H1 (cell line): ENCODE results near the gene TMPRSS9. TPM values are rescaled to one million over a fixed set of nuclear protein-coding genes. Genes with fewer than 3 reads are reported as not detected.

Source experiments
- CTCF ChIA-PET: fragments of 300-600 bp; sonication (Branson Sonifier 250); formaldehyde crosslinking; loops from one replicate; lab custom pipeline; 2021; ENCODE audit not compliant: partially characterized antibody; lab: Charles Lee
- POLR2A ChIA-PET: fragments of 300-600 bp; sonication (Branson Sonifier 250); formaldehyde crosslinking; loops from one replicate; lab custom pipeline; 2021; ENCODE audit warnings: inconsistent platforms; ENCODE audit not compliant: partially characterized antibody; lab: Charles Lee
- DNase-seq, 2 experiments: peaks; one replicate each; pipeline versions ENCODE4 v3.0.0 to v3.0.0-alpha.2; 2010 to 2022; ENCODE audit warnings: low spot score in 2 of 2, low read depth in 1 of 2, mixed read lengths in 1 of 2
- FAIRE-seq: peaks from 2 replicates; lab custom pipeline; 2011; peaks lifted over from hg19 to GRCh38; lab: Jason Lieb, UNC
- H2AFZ ChIP-seq: 2 replicates; pipeline ENCODE4 v1.8.1; 2012; ENCODE audit warnings: low read length, inconsistent platforms
- H2AK5ac ChIP-seq: 2 replicates; pipeline ENCODE4 v1.6.1; 2013; ENCODE audit warnings: low read depth, low read length
- H2BK120ac ChIP-seq: replicated peaks from 2 replicates; pipeline ENCODE3; 2013; ENCODE audit warnings: low read depth, low read length, inconsistent platforms
- H2BK12ac ChIP-seq: 2 replicates; pipeline ENCODE4 v1.6.1; 2013; ENCODE audit warnings: low read depth, low read length
- H2BK15ac ChIP-seq: 2 replicates; pipeline ENCODE4 v1.6.1; 2013; ENCODE audit warnings: low read length
- H2BK20ac ChIP-seq: 2 replicates; pipeline ENCODE4 v1.6.1; 2013; ENCODE audit warnings: low read length
- H2BK5ac ChIP-seq: 2 replicates; pipeline ENCODE4 v1.6.1; 2013; ENCODE audit warnings: low read depth, low read length
- H3K14ac ChIP-seq: 2 replicates; pipeline ENCODE4 v1.6.1; 2013; ENCODE audit warnings: inconsistent platforms; ENCODE audit not compliant: insufficient read length
- H3K18ac ChIP-seq: 2 replicates; pipeline ENCODE4 v1.6.1; 2013; ENCODE audit warnings: low read length; ENCODE audit errors: extremely low read depth
- H3K23ac ChIP-seq: 2 replicates; pipeline ENCODE4 v1.6.1; 2013; ENCODE audit warnings: inconsistent platforms; ENCODE audit not compliant: insufficient read length
- H3K23me2 ChIP-seq: 2 replicates; pipeline ENCODE4 v1.6.1; 2013; ENCODE audit warnings: low read depth, low read length
- H3K27ac ChIP-seq: 2 replicates; pipeline ENCODE4 v1.6.1; 2011; ENCODE audit warnings: low read depth, low read length, inconsistent platforms
- H3K27me3 ChIP-seq, 4 experiments: replicated peaks in 1 of 4; 1 replicate in 1 of 4; 2 replicates in 3 of 4; pipeline versions ENCODE4 v1.6.1 to v1.8.1; 2011 to 2013; ENCODE audit warnings: low read length in 3 of 4, mild to moderate bottlenecking in 3 of 4, inconsistent platforms in 2 of 4, mixed read lengths in 2 of 4, moderate library complexity in 1 of 4; ENCODE audit not compliant: control insufficient read depth in 3 of 4, insufficient read depth in 3 of 4; ENCODE audit errors: extremely low read depth in 1 of 4
- H3K36me3 ChIP-seq, 4 experiments: 2 replicates each; pipeline versions ENCODE4 v1.6.1 to v1.8.1; 2011 to 2013; ENCODE audit warnings: mild to moderate bottlenecking in 4 of 4, low read length in 3 of 4, moderate library complexity in 2 of 4, control low read depth in 1 of 4, inconsistent platforms in 1 of 4; ENCODE audit not compliant: insufficient read depth in 4 of 4, control insufficient read depth in 2 of 4
- H3K4ac ChIP-seq: replicated peaks from 2 replicates; pipeline ENCODE3; 2013; ENCODE audit warnings: low read length, low read depth, mixed read lengths, inconsistent platforms; ENCODE audit not compliant: insufficient read length
- H3K4me1 ChIP-seq, 4 experiments: replicated peaks in 1 of 4; 1 replicate in 1 of 4; 2 replicates in 3 of 4; pipeline versions ENCODE4 v1.6.1 to v1.8.1; 2011 to 2013; ENCODE audit warnings: low read length in 3 of 4, inconsistent platforms in 2 of 4, mixed read lengths in 1 of 4; ENCODE audit not compliant: insufficient read depth in 4 of 4, control insufficient read depth in 3 of 4
- H3K4me2 ChIP-seq, 2 experiments: 2 replicates each; pipeline versions ENCODE4 v1.6.1 to v1.8.1; 2011 to 2013; ENCODE audit warnings: low read depth in 2 of 2, low read length in 2 of 2, control low read depth in 1 of 2, inconsistent platforms in 1 of 2, mild to moderate bottlenecking in 1 of 2; ENCODE audit not compliant: insufficient read depth in 1 of 2
- H3K4me3 ChIP-seq, 4 experiments: fragments of 200-600, 300-600 bp in 1 of 4; sonication (generic), shearing (Covaris generic), sonication (Bioruptor Twin) in 1 of 4; 2 replicates each; pipeline versions ENCODE4 v1.5.1 to v1.8.1; 2011 to 2016; ENCODE audit warnings: low read length in 4 of 4, low read depth in 3 of 4, control low read depth in 2 of 4, inconsistent platforms in 2 of 4, mild to moderate bottlenecking in 2 of 4, mixed read lengths in 1 of 4, moderate library complexity in 1 of 4; ENCODE audit not compliant: insufficient read depth in 2 of 4; ENCODE audit errors: extremely low read depth in 1 of 4
- H3K56ac ChIP-seq: replicated peaks from 2 replicates; pipeline ENCODE3; 2013; ENCODE audit warnings: low read depth, mild to moderate bottlenecking, mixed read lengths, low read length, inconsistent platforms; ENCODE audit not compliant: insufficient read length
- H3K79me1 ChIP-seq: 2 replicates; pipeline ENCODE4 v1.6.1; 2013; ENCODE audit warnings: low read depth, low read length, control low read depth
- H3K79me2 ChIP-seq, 2 experiments: 2 replicates each; pipeline versions ENCODE4 v1.6.1 to v1.8.1; 2012 to 2013; ENCODE audit warnings: low read length in 2 of 2, mild to moderate bottlenecking in 2 of 2, inconsistent platforms in 1 of 2; ENCODE audit not compliant: insufficient read depth in 2 of 2, control insufficient read depth in 1 of 2
- H3K9ac ChIP-seq, 4 experiments: replicated peaks in 1 of 4; 1 replicate in 1 of 4; 2 replicates in 3 of 4; pipeline versions ENCODE4 v1.6.1 to v1.8.1; 2011 to 2013; ENCODE audit warnings: low read depth in 3 of 4, low read length in 3 of 4, control low read depth in 2 of 4, mild to moderate bottlenecking in 2 of 4, moderate library complexity in 2 of 4, inconsistent platforms in 1 of 4; ENCODE audit errors: extremely low read depth in 1 of 4
- H3K9me3 ChIP-seq, 2 experiments: 2 replicates each; pipeline versions ENCODE4 v1.6.1 to v1.8.1; 2012 to 2013; ENCODE audit warnings: mild to moderate bottlenecking in 2 of 2, moderate library complexity in 2 of 2, control low read depth in 1 of 2, inconsistent platforms in 1 of 2, low read depth in 1 of 2, low read length in 1 of 2, mixed read lengths in 1 of 2; ENCODE audit not compliant: insufficient read depth in 2 of 2
- H4K20me1 ChIP-seq, 2 experiments: replicated peaks in 1 of 2; 2 replicates each; pipeline versions ENCODE3 to v1.8.1; 2011 to 2013; ENCODE audit warnings: inconsistent platforms in 2 of 2, low read length in 2 of 2, mild to moderate bottlenecking in 1 of 2; ENCODE audit not compliant: insufficient read depth in 2 of 2, control insufficient read depth in 1 of 2
- H4K5ac ChIP-seq: 2 replicates; pipeline ENCODE4 v1.6.1; 2013; ENCODE audit warnings: low read length, low read depth, mixed read lengths, inconsistent platforms; ENCODE audit not compliant: insufficient read length
- H4K8ac ChIP-seq: 2 replicates; pipeline ENCODE4 v1.8.0; 2013; ENCODE audit warnings: mild to moderate bottlenecking, moderate library complexity, low read length, inconsistent platforms; ENCODE audit not compliant: insufficient read depth; ENCODE audit errors: extremely low read depth
- H4K91ac ChIP-seq: replicated peaks from 2 replicates; pipeline ENCODE3; 2013; ENCODE audit warnings: low read length, mixed read lengths, inconsistent platforms; ENCODE audit not compliant: insufficient read length
- CBX5 ChIP-seq: fragments of 300-800, 300-1000 bp; sonication (generic); IDR thresholded peaks from 2 replicates; pipeline ENCODE4 v1.7.1; 2016; ENCODE audit warnings: antibody characterized with exemption, low read length, low read depth
- CREB1 ChIP-seq: IDR thresholded peaks from 2 replicates; pipeline ENCODE4 v1.6.1; 2012; ENCODE audit warnings: inconsistent platforms
- CTBP2 ChIP-seq: IDR thresholded peaks from 2 replicates; pipeline ENCODE4 v1.7.0; 2011; ENCODE audit warnings: borderline replicate concordance, mild to moderate bottlenecking, moderate library complexity, mixed read lengths, low read length; ENCODE audit not compliant: insufficient read depth, insufficient read length
- EP300 ChIP-seq, 2 experiments: IDR thresholded peaks; 1 replicate in 1 of 2; 2 replicates in 1 of 2; pipeline ENCODE4 v1.6.1; 2011 to 2012; ENCODE audit warnings: low read depth in 2 of 2, low read length in 2 of 2, mild to moderate bottlenecking in 2 of 2, borderline replicate concordance in 1 of 2, inconsistent platforms in 1 of 2, moderate library complexity in 1 of 2
- EZH2 ChIP-seq: fragments of 200-600 bp; sonication (generic); IDR thresholded peaks from 2 replicates; pipeline ENCODE4 v1.7.1; 2012; ENCODE audit warnings: low read depth, mild to moderate bottlenecking, moderate library complexity, low read length, inconsistent platforms; ENCODE audit not compliant: severe bottlenecking
- GABPA ChIP-seq: IDR thresholded peaks from 2 replicates; pipeline ENCODE4 v1.6.1; 2011; ENCODE audit warnings: mild to moderate bottlenecking, low read length, moderate library complexity, borderline replicate concordance; ENCODE audit not compliant: insufficient read depth
- HDAC2 ChIP-seq, 2 experiments: fragments of 300-600 bp in 1 of 2; sonication (generic) in 1 of 2; IDR thresholded peaks; 2 replicates each; pipeline ENCODE4 v1.6.1; 2011 to 2012; ENCODE audit warnings: low read depth in 2 of 2, low read length in 2 of 2, mild to moderate bottlenecking in 2 of 2, moderate library complexity in 2 of 2, borderline replicate concordance in 1 of 2, inconsistent platforms in 1 of 2
- POU5F1 ChIP-seq: IDR thresholded peaks from 2 replicates; pipeline ENCODE4 v1.6.1; 2011; ENCODE audit warnings: low read depth, mild to moderate bottlenecking, low read length, moderate library complexity
- RBBP5 ChIP-seq: IDR thresholded peaks from 2 replicates; pipeline ENCODE4 v1.7.1; 2012; ENCODE audit warnings: low read depth, mild to moderate bottlenecking, inconsistent platforms, low read length, moderate library complexity, borderline replicate concordance
- SP2 ChIP-seq: IDR thresholded peaks from 2 replicates; pipeline ENCODE4 v1.6.1; 2012; ENCODE audit warnings: mild to moderate bottlenecking, low read length, inconsistent platforms
- SP4 ChIP-seq: IDR thresholded peaks from 2 replicates; pipeline ENCODE4 v1.6.1; 2012; ENCODE audit warnings: low read length, inconsistent platforms
- SRF ChIP-seq: IDR thresholded peaks from 2 replicates; pipeline ENCODE4 v1.6.1; 2011; ENCODE audit warnings: mild to moderate bottlenecking, low read depth, low read length, moderate library complexity
- TEAD4 ChIP-seq: IDR thresholded peaks from 2 replicates; pipeline ENCODE4 v1.6.1; 2012; ENCODE audit warnings: low read depth, low read length, inconsistent platforms, mixed read lengths
- ZNF274 ChIP-seq: IDR thresholded peaks from 2 replicates; pipeline ENCODE4 v1.7.0; 2012; ENCODE audit warnings: low read length, borderline replicate concordance; ENCODE audit errors: extremely low read depth
- WGBS, 2 experiments: shearing (Covaris generic) in 1 of 2; methylation state at CpG; one replicate each; pipeline versions ENCODE4 v1.1.6 to v1.1.7; 2013 to 2015; ENCODE audit warnings: low lambda C conversion rate in 2 of 2, mixed read lengths in 2 of 2, inconsistent platforms in 1 of 2, low coverage in 1 of 2, missing lambda C conversion rate in 1 of 2; ENCODE audit not compliant: insufficient replicate concordance in 2 of 2, insufficient coverage in 1 of 2, insufficient read length in 1 of 2; ENCODE audit errors: extremely low coverage in 1 of 2, missing lambda C conversion rate in 1 of 2; 5-methylcytosine and 5-hydroxymethylcytosine counted together
- polyA plus RNA-seq, 7 experiments: library from polyadenylated mRNA; depleted of rRNA in 3 of 7; stranded (reverse) in 5 of 7; unstranded in 2 of 7; fragments of >200 nt in 5 of 7; fragments of 200-250 nt in 2 of 7; gene quantifications; 1 replicate in 5 of 7; 2 replicates in 1 of 7; 4 replicates in 1 of 7; pipeline versions ENCODE4 v1.2.1 to v1.2.3, GENCODE V29; 2011 to 2013; ENCODE audit warnings: missing spikeins in 2 of 7, mixed read lengths in 2 of 7
- total RNA-seq: library from RNA; stranded (reverse); fragmentation: NEBNext Ultra II Directional; extraction: Animal tissue kit (Norgen Biotek cat#: 25700); gene quantifications from 2 replicates; pipeline ENCODE4 v1.2.1, GENCODE V29; 2021

The TMPRSS9 gene
- total and polyA plus RNA-seq, 2 of the 8 experiments (the other 6 are each of a cell fraction or from before 2014, with no cell fraction given): 0.15 to 0.19 TPM

DNA sequence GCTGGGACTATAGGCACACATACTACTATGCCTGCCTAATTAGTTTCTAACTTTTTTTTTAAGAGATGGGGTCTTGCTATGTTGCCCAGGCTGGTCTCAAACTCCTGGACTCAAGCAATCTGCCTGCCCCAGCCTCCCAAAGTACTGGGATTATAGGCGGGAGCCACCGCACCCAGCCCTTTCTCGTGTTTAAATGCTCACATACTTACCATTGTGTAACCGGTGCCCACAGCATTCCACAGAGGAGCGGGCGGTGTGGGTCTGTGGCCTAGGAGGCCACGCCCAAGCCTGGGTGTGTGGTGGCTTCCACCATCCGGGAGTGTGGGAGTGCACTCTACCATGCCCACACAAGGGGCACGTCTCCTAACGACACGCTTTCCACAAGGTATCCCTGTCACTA lies 89.0 kb downstream of the TMPRSS9 start:
- Histone ChIP-seq H2AK5ac (no peak overlapping the region), H2BK15ac (no peak overlapping the region), H3K4me2 (no peak overlapping the region), H3K18ac (no peak overlapping the region), H4K91ac (no peak overlapping the region), H3K56ac (no peak overlapping the region), H3K4ac (no peak overlapping the region), H3K9me3 (no peaks in the 10 kb centered on the region), H4K5ac (no peak overlapping the region), H3K14ac (no peak overlapping the region), H3K9ac (no peak overlapping the region), H3K27me3 (no peaks in the 10 kb centered on the region), H3K4me3 (no peak overlapping the region), H4K8ac (no peak overlapping the region), H2AFZ (no peak overlapping the region), H3K23ac (no peak overlapping the region), H2BK5ac (no peak overlapping the region), H2BK20ac (no peak overlapping the region), H4K20me1 (peaks cover 43 to 46% of the 10 kb centered on the region in 2 experiments), H3K79me1 (peaks cover 10% of the 10 kb centered on the region), H3K79me2 (peaks cover 13 to 79% of the 10 kb centered on the region in 2 experiments; a peak in 3 of 4 replicates), H2BK12ac (no peak overlapping the region), H3K4me1 (peaks cover 0 to 7% (median under 1%) of the 10 kb centered on the region in 4 experiments; a peak in 2 of 7 replicates), H3K27ac (no peak overlapping the region), H3K23me2 (no peaks in the 10 kb centered on the region), H2BK120ac (no peak overlapping the region), H3K36me3 (peaks cover 0 to 8% (median 4%) of the 10 kb centered on the region in 4 experiments; a peak in 6 of 8 replicates)
- DNase-seq (no peak), FAIRE-seq (no peak)
- POLR2A ChIA-PET: interaction anchor here (1.5 to 9.5 kb wide), 2 partner anchors 22 to 29 kb away, joined by 4 to 84 read pairs; partner anchors contain the start of gene TIMM13
- 95% methylated on average over 11 of the region's 11 CpGs; no CpG with 5 or more reads in 1 of the 2 experiments for WGBS, 2 experiments
- CTCF ChIA-PET: interaction anchor here (0.7 to 1.8 kb wide), 3 partner anchors 13 to 1809 kb away, joined by 3 to 5 read pairs (median 3); no protein-coding TSS in a partner anchor
- no peak for TF ChIP-seq POU5F1
- TF ChIP-seq ZNF274: no peak
- TF ChIP-seq RBBP5: no peak
- no peak for TF ChIP-seq EP300 (IDR thresholded peaks at IDR 0.05; ENCODE audit: borderline replicate concordance in 1 of 2, low read depth in 2 of 2, low read length in 2 of 2)
- TF ChIP-seq SP4: no peak
- TF ChIP-seq SRF: no peak
- no peak for TF ChIP-seq GABPA
- no peak for TF ChIP-seq TEAD4
- TF ChIP-seq EZH2: no peak
- TF ChIP-seq CBX5: no peak
- TF ChIP-seq CTBP2: no peak
- TF ChIP-seq CREB1: no peak
- TF ChIP-seq SP2: no peak
- no peak for TF ChIP-seq HDAC2 (IDR thresholded peaks at IDR 0.05; ENCODE audit: borderline replicate concordance in 1 of 2, low read depth in 2 of 2, low read length in 2 of 2)
